Non-pigmented ciliary epithelial cell (primary cell): ENCODE measurements around the gene MGAT2.
"Not testable (repeated sequence)": the region's sequence is repeated elsewhere in the genome, so short reads cannot be mapped to it uniquely, and the experiment has no call there.

Experiments
- DNase-seq: peaks from one replicate; pipeline ENCODE4 v3.0.0-alpha.2; 2010; ENCODE audit warnings: low read depth

The MGAT2 gene

DNA sequence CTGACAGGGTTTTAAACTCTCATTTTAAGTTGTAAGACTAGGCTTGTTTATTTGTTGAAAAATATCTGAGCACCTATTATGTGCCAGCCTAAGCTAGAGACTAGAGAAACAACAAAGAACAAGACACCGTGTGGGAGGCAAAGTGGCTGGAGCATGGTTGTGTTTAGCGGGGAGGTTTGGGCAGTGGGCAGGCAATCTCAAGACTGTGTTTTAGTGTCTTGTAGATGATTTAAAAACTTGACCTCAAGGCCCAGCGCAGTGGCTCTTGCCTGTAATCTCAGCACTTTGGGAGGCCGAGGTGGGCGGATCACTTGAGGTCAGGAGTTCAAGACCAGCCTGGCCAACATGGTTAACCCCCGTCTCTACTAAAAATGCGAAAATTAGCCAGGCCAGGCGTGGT lies 7.9 kb upstream of the MGAT2 start:
- DNase-seq, result no peak

GRCh38 chr14:49614196-49614595 lies 6.4 kb upstream of the MGAT2 start:
- no peak for DNase-seq

DNA sequence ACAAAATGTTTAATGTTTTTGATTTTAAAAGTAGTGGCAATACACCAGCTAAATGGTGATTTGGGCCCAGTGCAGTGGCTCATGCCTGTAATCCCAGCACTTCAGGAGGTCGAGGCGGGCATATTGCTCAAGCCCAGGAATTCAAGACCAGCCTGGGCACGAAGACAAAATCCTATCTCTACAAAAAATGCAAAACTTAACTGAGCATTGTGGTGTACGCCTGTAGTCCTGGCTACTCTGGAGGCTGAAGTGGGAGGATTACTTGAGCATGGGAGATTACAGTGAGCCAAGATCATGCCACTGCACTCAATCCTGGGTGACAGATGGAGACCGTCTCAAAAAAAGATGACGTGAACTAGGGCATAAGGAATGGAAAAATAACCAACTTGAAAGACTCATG lies 4.8 kb upstream of the MGAT2 start:
- DNase-seq, result no peak

DNA sequence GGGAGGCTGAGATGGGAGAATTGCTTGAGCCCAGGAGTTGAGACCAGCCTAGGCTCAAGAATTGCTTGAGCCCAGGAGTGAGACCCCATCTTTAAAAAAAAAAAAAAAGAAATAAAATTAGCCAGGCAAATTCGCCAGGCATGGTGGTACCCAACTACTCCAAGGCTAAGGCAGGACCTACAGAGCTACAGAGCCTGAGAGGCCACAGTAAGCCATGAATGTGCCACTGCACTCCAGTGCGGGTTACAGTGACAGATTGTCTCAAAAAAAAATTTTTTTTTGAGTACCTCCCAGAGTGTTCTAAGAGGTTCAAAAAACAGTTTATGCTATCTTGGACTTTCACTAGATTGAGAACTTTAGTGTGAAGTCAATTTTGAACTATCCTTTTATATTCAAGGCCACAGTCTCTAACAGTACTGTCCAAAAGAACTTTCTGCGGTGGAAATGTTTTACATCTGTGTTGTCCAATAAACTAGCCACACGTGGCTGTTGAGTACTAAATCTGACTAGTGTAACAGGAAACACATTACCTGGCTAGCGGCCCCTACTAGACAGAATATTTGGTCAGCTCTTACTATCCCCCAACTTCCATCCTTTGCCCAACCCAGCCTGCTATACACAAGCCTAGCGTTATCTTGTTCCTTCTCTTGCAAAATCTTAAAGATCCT lies 2.6 kb upstream of the MGAT2 start:
- no peak for DNase-seq

DNA sequence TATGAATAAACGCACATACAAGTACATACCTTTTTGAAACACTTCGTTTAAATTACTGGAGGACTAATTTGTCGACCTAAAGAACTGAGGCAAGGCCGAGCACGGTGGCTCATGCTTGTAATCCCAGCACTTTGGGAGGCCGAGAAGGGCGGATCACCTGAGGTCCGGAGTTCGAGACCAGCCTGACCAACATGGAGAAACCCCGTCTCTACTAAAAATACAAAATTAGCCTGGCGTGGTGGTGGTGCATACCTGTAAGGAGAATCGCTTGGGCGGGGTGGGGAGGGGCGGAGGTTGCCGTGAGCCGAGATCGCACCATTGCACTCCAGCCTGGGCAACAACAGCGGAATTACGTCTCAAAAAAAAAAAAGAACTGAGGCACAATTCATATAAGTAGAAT lies 1.3 kb upstream of the MGAT2 start:
- not testable (repeated sequence) for DNase-seq

GRCh38 chr14:49619730-49620129 lies 869 bp upstream of the MGAT2 start:
- DNase-seq, result no peak

DNA sequence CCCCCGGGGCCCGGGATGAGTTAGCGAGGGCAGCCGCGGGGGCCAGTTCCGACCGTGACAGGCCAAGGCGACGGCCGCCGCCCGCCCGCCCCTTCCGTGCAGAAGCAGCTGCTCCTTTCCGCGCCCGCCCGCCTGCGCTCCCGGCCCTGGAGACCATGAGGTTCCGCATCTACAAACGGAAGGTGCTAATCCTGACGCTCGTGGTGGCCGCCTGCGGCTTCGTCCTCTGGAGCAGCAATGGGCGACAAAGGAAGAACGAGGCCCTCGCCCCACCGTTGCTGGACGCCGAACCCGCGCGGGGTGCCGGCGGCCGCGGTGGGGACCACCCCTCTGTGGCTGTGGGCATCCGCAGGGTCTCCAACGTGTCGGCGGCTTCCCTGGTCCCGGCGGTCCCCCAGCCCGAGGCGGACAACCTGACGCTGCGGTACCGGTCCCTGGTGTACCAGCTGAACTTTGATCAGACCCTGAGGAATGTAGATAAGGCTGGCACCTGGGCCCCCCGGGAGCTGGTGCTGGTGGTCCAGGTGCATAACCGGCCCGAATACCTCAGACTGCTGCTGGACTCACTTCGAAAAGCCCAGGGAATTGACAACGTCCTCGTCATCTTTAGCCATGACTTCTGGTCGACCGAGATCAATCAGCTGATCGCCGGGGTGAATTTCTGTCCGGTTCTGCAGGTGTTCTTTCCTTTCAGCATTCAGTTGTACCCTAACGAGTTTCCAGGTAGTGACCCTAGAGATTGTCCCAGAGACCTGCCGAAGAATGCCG lies 699 bp downstream of the MGAT2 start:
- no peak for DNase-seq

DNA sequence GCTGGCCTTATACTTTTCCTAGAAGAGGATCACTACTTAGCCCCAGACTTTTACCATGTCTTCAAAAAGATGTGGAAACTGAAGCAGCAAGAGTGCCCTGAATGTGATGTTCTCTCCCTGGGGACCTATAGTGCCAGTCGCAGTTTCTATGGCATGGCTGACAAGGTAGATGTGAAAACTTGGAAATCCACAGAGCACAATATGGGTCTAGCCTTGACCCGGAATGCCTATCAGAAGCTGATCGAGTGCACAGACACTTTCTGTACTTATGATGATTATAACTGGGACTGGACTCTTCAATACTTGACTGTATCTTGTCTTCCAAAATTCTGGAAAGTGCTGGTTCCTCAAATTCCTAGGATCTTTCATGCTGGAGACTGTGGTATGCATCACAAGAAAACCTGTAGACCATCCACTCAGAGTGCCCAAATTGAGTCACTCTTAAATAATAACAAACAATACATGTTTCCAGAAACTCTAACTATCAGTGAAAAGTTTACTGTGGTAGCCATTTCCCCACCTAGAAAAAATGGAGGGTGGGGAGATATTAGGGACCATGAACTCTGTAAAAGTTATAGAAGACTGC lies 1.5 kb downstream of the MGAT2 start:
- no peak for DNase-seq

GRCh38 chr14:49623387-49623786 lies 2.8 kb downstream of the MGAT2 start:
- DNase-seq, result no peak

DNA sequence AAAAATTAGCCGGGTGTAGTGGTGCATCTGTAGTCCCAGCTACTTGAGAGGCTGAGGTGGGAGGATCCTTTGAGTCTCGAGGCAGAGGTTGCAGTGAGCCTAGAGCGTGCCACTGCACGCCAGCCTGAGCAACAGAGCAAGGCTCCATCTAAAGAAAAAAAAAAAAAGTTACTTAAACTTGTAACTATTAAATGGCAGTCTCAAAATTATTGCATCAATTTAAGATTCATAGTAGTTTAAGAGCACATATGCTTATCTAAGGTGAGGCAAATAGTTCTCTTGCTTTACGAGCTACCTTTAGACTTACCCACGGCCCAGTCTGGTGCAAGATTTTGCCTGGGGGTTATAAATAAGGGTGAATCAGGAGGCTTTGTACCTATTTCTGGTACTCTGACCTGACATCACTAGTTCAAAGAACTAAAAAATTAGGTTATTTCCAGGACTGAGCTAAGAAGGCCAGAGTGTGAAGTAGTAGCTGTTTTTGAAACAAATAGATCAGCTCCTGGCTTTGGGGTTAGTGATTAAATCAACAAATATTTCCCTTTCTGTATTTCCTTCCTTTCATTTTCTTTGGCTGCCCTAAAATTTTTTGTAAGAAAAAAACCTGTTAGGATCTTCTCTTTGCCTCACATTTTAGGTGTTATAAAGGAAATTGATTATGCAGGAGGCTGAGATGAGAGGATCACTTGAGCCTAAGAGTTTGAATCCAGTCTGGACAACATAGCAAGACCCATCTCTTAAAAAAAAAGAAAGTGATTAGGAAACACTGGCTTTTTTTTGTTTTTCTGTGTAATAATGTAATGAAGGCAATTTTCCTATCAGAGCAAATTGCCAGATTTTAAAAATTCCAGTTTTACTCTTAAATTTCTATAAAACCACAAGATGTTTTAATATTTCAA lies 3.6 kb downstream of the MGAT2 start:
- no peak for DNase-seq

GRCh38 chr14:49633640-49634546 lies 13.3 kb downstream of the MGAT2 start:
- DNase-seq, result peak; percentile 74

GRCh38 chr14:49634547-49635334 lies 14.1 kb downstream of the MGAT2 start, which contains the start of gene DNAAF2:
Gene DNAAF2, minus strand, starts transcription at chr14:49635244. Its CDS starts 95 bp downstream, at chr14:49635149.
- no peak for DNase-seq

DNA sequence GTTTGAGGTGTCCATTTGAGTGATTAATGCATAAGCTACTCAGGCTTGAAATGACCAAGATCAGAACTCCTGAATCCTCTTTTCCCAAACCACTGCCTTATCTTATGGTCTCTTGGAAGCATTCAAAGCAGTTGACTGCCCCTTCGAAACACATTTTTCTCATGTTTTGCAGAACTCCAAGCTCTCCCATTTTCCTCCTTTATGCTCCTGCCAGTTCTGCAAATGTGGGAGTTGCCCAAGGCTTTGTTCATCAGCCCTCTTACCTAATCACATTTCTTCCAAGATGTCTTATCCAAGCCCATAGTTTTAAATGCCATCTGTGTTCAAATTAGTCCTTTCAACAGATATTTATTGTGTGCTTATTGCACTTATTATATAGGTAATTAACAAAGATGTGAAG lies 16.3 kb downstream of the MGAT2 start:
- DNase-seq, result no peak

GRCh38 chr14:49637534-49638078 lies 17.0 kb downstream of the MGAT2 start:
- no peak for DNase-seq

DNA sequence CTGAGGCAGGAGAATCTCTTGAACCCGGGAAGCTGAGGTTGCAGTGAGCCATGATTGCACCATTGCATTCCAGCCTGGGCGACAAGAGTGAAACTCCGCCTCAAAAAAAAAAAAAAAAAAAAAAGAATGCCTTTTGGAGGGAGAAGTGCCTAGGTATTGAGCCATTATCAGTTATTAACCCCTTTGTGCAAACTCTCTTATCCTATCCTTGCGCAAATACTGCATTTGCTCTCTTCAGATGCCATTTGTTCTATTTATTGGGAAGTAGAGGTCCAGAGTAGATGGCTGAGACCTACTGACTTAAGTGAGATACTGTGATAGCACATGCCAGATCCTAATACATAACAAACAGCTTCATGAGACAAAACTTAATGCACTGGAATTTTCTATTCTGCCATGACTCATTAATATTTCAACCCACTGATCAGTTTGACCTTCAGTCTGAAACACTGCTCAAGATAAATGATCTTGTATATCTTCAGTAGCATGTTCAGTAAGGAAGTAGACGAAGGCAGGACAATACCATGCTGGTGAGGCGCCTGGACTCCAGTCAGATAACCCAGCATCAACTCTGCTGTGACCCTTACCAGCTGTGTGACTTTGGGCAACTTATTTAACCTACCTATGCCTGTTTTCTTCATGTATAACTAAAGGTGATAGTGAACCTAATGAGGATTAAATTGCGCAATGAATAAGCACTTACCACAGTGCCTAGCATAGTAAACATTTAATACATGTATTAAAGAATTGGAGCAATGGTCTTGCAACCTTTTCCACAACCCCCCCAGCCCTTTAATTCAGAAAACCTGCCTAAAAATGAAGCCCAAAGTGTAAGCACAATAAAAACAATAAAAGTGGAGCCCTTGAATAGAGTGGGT lies 20.2 kb downstream of the MGAT2 start:
- no peak for DNase-seq

DNA sequence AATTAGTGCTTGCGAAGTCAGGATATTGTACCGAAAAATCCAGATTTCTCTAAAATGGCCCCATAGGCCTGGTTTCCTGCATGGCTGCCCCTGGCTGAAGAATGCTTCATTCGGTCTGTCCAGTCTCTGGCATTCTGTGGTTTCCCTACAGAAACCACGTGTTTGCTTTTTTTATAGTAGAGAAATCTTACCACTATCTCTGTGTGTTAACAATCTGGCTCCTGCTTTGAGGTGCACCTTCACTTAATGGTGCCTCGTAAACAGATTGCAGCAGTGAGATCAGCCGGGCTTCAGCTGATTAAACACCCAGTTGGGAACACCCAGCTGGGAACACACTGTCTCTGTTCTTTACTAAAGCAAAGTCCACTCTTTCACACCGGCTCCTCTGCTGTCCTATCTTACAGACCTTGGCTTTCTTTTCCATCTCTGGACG lies 21.1 kb downstream of the MGAT2 start:
- DNase-seq, result no peak

GRCh38 chr14:49642163-49642562 lies 21.6 kb downstream of the MGAT2 start:
- no peak for DNase-seq

GRCh38 chr14:49653508-49653907 lies 32.9 kb downstream of the MGAT2 start:
- DNase-seq, result no peak

GRCh38 chr14:49654511-49654910 lies 33.9 kb downstream of the MGAT2 start:
- DNase-seq, result no peak
